Measurements from ENCODE around the gene TIGAR. TPM values are rescaled to one million over a fixed set of nuclear protein-coding genes. Genes with fewer than 3 reads are reported as not detected.
A peak's percentile ranks its signal among the peaks of the same experiment; 100 is the strongest.

The TIGAR gene, protein sequence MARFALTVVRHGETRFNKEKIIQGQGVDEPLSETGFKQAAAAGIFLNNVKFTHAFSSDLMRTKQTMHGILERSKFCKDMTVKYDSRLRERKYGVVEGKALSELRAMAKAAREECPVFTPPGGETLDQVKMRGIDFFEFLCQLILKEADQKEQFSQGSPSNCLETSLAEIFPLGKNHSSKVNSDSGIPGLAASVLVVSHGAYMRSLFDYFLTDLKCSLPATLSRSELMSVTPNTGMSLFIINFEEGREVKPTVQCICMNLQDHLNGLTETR
- total RNA-seq = 1 to 10 TPM; 3.7 to 4.2 TPM

GRCh38 chr12:4320853-4321701 lies at the start of gene TIGAR:
Gene TIGAR, plus strand, starts transcription at chr12:4321213. Its CDS starts 59 bp downstream, at chr12:4321272.
- Histone ChIP-seq H3K9me3 (no peaks in the 10 kb centered on the region), H3K36me3 (no peaks in the 10 kb centered on the region), H3K4me3 (peak within 1 kb of the TSS; percentile 70 to 92), H3K27me3 (no peaks in the 10 kb centered on the region), H3K27ac (peak within 1 kb of the TSS; percentile 85 to 91), H3K4me1 (peaks cover 0 to 20% of the 10 kb centered on the region in 2 donors)
- peak; percentile 92 for DNase-seq (ENCODE audit: low spot score)
- TF ChIP-seq, protein P1, sequence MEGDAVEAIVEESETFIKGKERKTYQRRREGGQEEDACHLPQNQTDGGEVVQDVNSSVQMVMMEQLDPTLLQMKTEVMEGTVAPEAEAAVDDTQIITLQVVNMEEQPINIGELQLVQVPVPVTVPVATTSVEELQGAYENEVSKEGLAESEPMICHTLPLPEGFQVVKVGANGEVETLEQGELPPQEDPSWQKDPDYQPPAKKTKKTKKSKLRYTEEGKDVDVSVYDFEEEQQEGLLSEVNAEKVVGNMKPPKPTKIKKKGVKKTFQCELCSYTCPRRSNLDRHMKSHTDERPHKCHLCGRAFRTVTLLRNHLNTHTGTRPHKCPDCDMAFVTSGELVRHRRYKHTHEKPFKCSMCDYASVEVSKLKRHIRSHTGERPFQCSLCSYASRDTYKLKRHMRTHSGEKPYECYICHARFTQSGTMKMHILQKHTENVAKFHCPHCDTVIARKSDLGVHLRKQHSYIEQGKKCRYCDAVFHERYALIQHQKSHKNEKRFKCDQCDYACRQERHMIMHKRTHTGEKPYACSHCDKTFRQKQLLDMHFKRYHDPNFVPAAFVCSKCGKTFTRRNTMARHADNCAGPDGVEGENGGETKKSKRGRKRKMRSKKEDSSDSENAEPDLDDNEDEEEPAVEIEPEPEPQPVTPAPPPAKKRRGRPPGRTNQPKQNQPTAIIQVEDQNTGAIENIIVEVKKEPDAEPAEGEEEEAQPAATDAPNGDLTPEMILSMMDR (IDR thresholded peaks at IDR 0.05) = no peak

- Histone ChIP-seq H3K36me3 (peaks cover 7% of the 10 kb centered on the region), H3K4me3 (peak overlapping the region; percentile 84 to 89), H3K4me1 (peaks cover 0 to 53% of the 10 kb centered on the region in 2 donors), H3K27me3 (no peaks in the 10 kb centered on the region), H3K9me3 (no peaks in the 10 kb centered on the region), H3K27ac (peak overlapping the region; percentile 96 to 97)
- DNase-seq (ENCODE audit: low spot score) = peak; percentile 73
- TF ChIP-seq, protein P1 (IDR thresholded peaks at IDR 0.05) = no peak
These were observed 49.1 kb upstream of the TIGAR start for GRCh38 chr12:4271717-4272423.

DNA sequence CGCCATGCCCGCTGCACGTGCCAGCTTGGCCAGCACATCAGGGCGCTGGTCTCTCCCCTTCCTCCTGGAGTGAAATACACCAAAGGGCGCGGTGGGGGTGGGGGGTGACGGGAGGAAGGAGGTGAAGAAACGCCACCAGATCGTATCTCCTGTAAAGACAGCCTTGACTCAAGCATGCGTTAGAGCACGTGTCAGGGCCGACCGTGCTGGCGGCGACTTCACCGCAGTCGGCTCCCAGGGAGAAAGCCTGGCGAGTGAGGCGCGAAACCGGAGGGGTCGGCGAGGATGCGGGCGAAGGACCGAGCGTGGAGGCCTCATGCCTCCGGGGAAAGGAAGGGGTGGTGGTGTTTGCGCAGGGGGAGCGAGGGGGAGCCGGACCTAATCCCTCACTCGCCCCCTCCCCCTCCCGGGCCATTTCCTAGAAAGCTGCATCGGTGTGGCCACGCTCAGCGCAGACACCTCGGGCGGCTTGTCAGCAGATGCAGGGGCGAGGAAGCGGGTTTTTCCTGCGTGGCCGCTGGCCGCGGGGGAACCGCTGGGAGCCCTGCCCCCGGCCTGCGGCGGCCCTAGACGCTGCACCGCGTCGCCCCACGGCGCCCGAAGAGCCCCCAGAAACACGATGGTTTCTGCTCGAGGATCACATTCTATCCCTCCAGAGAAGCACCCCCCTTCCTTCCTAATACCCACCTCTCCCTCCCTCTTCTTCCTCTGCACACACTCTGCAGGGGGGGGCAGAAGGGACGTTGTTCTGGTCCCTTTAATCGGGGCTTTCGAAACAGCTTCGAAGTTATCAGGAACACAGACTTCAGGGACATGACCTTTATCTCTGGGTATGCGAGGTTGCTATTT lies 48.4 kb upstream of the TIGAR start:
- Histone ChIP-seq H3K36me3 (peaks cover 12% of the 10 kb centered on the region), H3K27me3 (no peaks in the 10 kb centered on the region), H3K27ac (peak overlapping the region; percentile 96 to 97), H3K4me3 (peak overlapping the region; percentile 84 to 89), H3K4me1 (peaks cover 0 to 61% of the 10 kb centered on the region in 2 donors), H3K9me3 (no peaks in the 10 kb centered on the region)
- TF ChIP-seq, protein P1 (IDR thresholded peaks at IDR 0.05) = no peak
- DNase-seq (ENCODE audit: low spot score) = no peak

- Histone ChIP-seq H3K27ac (peak overlapping the region; percentile 96 to 97), H3K36me3 (peaks cover 17% of the 10 kb centered on the region), H3K9me3 (no peaks in the 10 kb centered on the region), H3K4me1 (peaks cover 0 to 67% of the 10 kb centered on the region in 2 donors), H3K27me3 (no peaks in the 10 kb centered on the region), H3K4me3 (peak overlapping the region; percentile 84 to 89)
- TF ChIP-seq, protein P1 (IDR thresholded peaks at IDR 0.05) = no peak
- no peak for DNase-seq (ENCODE audit: low spot score)
These were observed 47.8 kb upstream of the TIGAR start for GRCh38 chr12:4273273-4273651.

Measured in right atrium auricular region (tissue), 2 donors.